ENCODE measurements around the gene DIPK1A.

DIPK1A gene

DNA sequence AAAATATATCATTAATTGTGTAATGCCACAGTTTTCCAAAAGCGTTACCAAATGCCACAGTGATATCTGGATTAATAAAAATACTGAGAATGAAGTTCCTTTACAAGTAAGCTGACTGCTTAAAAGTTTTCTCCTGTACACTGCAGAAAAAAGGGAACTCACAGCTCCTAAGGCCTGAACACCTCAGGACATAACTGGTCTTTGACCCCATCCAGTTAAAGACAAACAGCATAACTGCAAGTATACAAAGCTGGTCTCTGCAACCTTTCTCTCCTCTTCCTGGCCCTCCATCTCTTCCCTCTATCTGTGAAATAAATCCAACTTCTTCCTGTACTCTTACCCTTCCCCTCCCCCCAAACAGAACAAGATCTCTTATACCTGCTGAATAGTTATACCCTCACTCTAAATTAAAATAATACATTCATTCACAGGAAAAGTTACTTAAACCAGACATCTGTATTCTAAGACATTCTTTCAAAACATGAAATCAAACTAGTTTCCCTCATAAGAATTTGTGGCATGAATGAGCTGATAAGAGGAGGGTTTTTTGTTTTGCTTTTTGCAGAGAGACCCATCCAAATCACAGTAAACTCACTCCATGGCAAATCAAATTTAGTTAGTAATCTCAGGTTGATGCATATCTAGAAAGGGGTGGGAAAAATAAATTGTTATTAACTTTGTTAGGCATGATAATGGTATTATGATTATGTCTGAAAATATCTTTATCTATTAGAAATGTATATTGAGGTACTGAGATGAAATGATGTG, 2.9 kb downstream of the DIPK1A start:
- no peak for DNase-seq (ENCODE audit: low read depth, low spot score)
- H3K4me3 ChIP-seq (ENCODE audit: low read length): no peak overlapping the region

DNA sequence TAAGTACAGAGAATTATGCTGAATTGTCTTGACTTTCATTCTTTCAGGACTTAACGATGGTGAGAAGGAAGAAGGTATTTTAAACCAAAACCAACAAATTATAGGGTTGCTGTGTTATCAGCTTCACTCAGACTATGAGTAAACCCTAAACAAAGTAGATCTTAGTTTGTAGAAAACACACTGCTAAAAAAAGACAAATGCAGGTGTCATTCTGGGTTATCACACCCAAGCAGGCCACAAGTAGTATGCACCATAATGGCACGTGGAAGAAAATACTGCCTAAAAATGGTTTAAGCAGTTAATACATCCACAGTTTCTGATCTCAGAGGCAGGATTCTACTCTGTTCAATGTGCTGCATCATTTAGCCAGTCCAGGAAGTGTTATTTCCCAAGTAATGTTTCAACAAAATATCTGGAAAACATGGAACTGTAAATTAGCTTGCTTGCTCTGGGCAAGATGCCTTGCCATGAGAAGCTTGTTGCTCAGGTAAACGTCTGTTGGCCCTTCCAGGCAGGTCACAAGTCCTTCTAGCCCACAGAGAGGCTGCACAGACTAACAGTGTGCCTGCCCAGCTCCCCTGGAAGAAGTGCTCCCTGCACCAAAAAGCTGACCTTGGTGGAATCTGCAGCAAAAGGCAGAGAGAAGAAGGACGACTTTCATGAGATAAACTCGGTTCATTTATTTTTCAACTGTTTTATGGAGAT, 4.1 kb downstream of the DIPK1A start:
- peak; percentile 61 for DNase-seq (ENCODE audit: low read depth, low spot score)
- H3K4me3 ChIP-seq (ENCODE audit: low read length): peak overlapping the region; percentile 15

DNA sequence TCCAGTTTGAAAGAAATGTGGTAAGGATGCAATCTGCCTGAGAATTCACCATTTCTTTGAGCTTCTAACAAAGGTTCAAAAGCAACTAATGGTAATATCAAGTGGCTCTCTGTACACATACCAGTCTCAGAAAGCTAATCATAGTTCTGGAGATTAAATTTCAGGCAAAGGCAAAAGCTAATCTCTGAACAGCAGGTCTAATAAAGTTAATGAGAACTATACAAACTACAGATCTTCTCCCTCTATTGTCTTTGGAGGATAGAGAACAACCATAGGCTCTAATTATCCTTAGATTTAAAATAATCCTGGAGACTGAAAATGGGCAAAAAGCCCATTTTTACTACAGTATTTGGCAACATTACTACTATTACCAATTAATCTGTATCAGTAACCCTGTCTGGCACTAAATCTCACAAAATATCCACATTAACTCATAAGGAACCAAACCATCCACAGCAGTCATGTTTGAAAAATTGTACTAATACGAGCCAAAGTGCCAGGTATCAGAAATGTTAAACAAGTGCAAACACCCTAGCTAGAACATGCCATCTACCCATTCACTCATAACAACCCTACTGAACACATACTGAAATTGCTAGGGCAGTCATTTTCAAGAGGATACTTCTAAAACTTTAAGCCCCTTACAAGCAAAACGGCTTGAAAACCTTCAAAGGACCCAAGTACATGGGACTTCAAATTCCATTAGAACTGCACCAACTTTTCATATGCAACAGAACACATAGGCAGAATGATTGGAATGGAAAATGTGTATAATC, 4.8 kb downstream of the DIPK1A start:
- H3K4me3 ChIP-seq (ENCODE audit: low read length): peak overlapping the region; percentile 15
- no peak for DNase-seq (ENCODE audit: low read depth, low spot score)

DNA sequence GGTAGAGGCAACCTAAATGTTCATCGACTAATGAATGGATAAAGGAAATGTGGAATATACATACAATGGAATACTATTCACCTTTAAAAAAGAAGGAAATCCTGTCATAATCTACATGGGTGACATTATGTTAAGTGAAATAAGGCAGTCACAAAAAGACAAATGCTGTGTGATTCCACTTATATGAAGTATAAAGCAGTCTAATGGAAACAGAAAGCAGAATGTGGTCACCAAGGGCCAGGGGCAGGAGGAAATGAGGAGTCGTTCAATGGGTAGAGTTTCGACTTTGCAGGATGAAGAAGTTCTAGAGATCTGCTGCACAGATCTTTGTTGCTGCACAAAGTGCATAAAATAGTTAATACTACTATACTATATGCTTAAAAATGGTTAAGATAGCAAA, 7.8 kb downstream of the DIPK1A start:
- H3K4me3 ChIP-seq (ENCODE audit: low read length): peak overlapping the region; percentile 6; the same call in 1 of the 2 replicates
- DNase-seq (ENCODE audit: low read depth, low spot score): peak; percentile 73

DNA sequence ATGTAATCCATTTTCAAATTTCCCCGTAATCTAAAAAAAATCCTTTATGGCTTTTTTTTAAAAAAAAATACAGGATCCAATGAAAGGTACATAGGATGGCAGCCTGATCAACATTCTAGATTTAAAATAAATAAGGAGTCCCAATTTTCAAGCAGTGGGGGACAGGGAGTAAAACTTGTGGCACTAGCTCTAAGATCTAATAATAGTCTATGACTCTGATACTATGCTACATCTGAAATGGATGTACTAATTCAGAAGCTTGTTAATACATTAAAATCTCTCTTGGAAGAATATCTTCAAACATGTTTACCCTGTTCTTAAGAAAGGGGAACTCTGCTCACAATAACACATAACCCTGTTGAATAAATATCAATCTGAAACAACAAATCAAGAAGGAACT, 8.5 kb downstream of the DIPK1A start:
- H3K4me3 ChIP-seq (ENCODE audit: low read length): no peak overlapping the region
- DNase-seq (ENCODE audit: low read depth, low spot score): no peak

DNA sequence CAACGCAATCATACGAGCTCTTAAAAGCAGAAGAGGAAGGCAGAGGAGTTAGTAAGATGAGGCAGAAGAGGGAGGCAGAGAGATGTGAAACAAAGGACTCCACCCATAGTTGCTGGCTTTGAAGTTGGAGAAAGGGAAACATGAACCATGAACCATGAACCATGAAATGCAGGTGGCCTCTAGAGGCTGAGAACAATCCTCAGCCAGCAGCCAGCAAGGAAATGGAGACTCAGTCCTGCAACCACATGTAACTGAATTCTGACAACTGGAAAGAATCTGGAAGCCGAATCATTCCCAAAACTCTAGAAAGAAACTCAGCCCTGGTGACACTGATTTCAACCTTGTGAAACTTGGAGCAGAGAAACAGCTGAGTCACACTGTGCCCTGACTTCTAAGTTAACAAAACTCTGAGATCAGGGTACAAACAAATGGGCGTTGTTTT, 10.1 kb downstream of the DIPK1A start:
- DNase-seq (ENCODE audit: low read depth, low spot score): peak; percentile 89
- no peak overlapping the region for H3K4me3 ChIP-seq (ENCODE audit: low read length)

DNA sequence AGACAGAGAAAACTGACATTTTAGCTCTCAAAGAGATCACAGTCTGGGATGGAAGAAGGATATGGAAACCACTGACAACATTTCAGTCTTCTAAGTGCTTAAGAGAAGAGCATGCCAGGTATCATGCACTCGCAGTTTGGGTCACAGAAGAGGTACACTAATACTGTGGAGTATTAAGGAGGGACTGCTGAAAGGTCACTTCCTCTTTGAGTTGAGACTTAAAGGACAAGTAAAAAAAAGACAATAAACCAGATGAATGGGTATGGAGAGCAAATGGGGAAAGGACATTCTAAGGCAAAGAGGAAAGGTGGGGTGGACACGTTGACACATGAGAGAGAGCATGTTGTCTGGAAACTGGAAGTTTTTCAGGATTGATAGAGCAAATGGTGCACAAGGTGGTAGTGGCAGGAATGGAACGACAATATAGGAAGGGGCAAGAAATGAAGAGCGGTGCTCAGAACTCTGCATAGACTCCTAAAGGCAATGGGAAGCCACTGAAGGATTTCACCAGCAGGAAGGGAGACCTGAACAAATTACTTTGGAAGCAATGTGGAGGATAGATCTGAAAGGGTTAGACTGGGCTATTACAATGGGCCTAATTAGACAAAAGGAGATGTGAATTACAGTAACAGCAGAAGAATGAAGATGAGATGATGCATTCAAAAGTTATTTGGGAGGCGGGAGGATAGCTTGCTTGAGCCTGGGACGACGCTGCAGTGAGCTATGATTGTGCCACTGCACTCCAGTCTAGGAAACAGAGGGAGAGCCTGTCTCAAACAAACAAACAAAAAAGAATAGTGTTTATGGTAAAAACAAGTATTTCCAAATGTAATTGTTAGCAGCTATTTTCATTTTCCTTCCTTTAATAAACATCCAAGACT, 11.1 kb downstream of the DIPK1A start:
- H3K4me3 ChIP-seq (ENCODE audit: low read length): no peak overlapping the region
- DNase-seq (ENCODE audit: low read depth, low spot score): no peak

DNA sequence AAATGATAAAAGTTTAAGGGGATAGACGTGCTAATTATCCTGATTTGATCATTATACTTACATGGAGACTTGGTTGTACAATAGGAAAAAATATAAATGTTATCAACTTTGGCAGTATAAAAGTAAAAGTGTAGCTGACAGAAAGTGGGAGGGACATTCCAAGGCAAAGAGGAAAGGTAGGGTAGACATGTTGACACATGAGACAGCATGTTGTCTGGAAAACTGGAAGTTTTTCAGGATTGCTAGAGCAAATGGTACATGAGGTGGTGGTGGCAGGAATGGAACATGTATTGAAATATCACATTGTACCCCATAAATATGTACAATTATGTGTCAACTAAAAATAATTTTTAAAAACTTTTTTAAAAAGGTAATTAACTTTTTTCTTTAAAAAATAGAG, 13.2 kb downstream of the DIPK1A start:
- no peak for DNase-seq (ENCODE audit: low read depth, low spot score)
- H3K4me3 ChIP-seq (ENCODE audit: low read length): no peak overlapping the region

DNA sequence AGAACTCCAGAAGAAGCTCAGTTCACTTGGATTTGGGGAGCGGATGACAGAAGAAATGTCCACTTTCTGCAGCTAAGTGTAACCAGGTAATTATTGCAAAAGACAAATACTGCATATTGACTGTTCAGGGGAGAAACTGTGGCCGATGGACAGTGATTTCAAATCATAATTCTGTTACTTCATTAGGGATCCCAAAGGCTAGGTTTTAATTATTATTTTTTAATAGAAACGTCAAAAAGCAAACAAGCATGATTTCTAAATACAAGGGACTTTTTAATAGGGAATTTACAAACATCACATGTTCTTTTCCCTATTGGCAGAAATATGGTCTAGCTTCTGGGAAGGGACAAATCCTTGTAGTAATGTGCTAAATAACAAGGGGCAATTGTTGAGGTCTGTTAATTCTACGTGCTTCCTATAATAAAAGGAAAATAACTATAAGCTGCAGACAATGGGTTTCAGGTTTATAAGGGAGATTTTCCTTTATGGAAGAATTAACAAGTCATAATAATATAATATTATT, 15.5 kb downstream of the DIPK1A start:
- no peak overlapping the region for H3K4me3 ChIP-seq (ENCODE audit: low read length)
- no peak for DNase-seq (ENCODE audit: low read depth, low spot score)

DNA sequence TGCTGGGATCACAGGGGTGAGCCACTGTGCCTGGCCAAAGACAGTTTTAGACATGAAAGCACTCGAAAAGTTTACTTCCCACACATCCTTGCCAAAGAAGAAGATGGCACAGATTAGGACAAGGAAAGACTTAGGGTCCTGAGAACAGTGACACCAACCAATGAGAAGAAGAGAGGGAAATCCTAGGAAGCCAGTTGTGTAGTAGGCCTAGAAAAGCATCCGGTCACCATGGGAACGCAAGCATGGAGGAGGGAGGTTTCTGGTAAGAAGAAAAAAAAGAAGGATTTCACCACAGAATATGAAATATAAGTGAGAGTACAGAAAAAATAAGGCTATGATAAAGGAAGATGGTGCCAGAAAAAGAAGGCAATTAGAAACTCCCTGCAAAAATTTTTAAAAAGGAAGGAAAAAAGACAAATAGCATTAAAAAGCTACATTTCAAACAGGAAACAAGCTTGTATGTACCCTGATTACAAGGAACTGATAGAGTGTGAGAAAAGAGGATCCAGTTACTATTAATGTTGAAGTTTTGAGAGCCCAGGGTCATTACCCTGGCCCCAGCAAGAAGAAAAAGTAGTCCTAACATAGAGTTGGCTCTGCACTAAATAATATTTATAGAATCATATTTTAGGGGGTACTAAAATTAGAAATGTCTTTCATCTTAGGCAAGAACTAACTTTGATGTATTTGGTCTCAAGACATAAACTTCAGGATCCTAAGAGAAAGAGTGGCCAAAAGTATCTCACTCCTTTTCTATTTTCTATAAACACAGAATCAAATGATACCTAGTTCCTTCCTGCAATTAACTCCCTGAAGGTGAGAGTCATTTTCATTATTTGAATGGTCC, 16.1 kb downstream of the DIPK1A start:
- H3K4me3 ChIP-seq (ENCODE audit: low read length): no peak overlapping the region

DNA sequence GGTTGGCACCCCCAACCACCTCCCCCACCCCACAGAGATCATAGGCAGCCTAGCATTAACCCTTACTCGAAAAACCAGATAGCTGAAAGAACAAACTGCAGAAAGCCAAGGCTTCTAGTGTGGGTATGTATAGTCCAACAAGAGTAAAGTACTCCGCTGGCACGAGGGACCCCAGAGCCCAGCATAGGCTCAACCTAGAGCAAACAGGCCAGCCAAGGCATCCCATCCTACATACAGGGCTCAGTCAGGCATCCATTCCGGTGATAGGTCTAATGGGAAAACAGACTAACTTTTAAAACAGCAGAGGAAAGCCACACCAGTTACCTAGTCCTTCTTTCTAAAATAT, 17.8 kb downstream of the DIPK1A start:
- DNase-seq (ENCODE audit: low read depth, low spot score): no peak
- H3K4me3 ChIP-seq (ENCODE audit: low read length): no peak overlapping the region

More for the DNA sequence above, 16.1 kb downstream of the DIPK1A start:
- DNase-seq (ENCODE audit: low read depth, low spot score): no peak

DNA sequence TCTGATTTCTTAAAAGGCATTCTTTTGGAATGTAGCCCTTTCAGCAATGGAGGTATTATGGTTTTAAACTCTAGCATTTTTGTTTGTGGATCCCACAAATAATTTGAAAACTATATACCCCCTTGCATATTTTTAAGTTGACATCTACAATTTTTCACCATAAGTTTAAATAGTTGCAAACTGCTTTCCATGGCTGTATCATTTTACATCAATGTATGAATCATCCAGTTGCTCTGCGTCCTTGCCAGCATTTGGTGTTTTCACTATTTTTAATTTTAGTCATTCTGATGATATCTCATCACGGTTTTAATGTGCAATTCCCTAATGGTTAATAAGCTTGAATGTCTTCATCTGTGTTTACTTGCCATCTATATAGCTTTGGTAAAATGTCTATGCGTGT, 20.7 kb downstream of the DIPK1A start:
- no peak overlapping the region for H3K4me3 ChIP-seq (ENCODE audit: low read length)
- DNase-seq (ENCODE audit: low read depth, low spot score): no peak

DNA sequence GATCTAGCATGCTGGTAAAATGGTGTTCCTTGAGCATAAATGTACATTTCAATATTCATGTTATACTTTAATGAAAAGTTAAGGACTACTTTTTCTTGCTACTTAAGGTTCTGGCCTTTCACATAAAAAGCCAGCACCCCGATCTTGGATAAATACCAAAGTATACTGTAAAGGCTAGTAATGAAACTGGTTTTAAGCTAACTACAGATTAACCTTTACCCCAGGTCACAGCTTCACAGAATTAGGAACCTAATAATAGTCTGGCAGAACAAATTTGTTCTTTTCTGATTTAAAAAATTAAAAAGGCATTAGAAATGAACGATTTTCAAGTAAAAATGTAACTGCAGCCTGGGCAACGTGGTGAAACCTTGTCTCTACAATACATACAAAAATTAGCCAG, 23.5 kb downstream of the DIPK1A start:
- no peak overlapping the region for H3K4me3 ChIP-seq (ENCODE audit: low read length)
- no peak for DNase-seq (ENCODE audit: low read depth, low spot score)

DNA sequence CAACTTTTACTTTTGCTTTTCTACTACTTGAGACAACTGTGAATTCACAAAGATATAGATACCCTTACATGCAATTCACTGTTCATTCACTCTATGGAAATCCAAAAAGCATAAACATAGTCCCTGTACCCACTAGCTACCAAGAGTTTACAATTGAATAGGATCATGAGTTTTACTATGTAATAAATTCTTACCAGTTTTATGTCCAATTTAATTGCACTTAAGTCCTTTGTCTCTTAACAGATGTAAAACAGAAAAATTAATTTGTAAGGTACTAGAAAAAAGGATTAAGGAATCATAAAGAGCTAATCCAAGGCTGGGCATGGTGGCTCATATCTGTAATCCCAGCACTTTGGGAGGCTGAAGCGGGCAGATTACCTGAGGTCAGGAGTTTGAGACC, 24.4 kb downstream of the DIPK1A start:
- no peak overlapping the region for H3K4me3 ChIP-seq (ENCODE audit: low read length)
- no peak for DNase-seq (ENCODE audit: low read depth, low spot score)

DNA sequence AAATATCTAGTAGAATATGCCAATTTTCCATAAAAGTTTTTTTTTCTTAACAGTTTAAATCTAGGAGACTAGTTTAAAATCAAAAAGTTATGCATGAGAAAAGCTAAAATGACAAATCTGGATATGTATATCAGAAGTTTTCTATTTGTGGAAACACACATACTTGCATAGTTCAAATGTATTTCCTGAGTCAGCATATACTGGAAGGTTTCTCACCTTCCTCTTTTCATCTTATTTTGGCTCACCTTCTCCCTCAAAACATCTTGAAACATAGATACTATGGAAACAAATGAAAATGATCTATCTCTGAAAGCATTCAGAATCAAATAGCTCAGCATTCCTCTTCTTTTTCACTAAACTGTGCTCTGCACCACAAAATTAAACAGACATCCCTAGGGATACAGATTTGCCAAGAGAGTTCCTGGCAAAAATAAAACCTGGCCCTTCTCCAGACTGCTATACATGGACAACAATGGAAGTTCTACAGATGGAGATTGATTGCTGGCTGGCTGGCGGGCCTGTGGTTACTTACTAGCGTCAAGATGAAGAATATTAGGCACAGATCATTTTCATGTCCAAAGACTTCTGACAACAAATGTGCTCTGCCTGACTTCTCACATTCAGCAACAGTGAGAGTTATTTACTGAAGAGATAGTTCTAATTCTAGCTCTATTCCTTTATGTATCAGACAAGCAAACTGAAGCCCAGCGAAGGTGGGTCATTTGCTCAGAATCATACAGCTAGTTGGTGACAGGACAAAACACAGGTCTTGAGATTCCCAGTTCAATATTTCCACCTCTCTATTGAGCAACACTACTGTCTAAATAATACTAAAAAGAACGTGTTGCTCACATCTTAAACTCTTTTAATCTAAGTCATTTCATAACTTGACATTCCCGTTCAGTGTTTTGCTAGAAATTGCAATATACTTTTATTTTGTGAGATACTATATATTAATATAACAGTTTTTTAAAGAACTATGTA, 26.6 kb downstream of the DIPK1A start:
- DNase-seq (ENCODE audit: low read depth, low spot score): no peak
- H3K4me3 ChIP-seq (ENCODE audit: low read length): no peak overlapping the region

DNA sequence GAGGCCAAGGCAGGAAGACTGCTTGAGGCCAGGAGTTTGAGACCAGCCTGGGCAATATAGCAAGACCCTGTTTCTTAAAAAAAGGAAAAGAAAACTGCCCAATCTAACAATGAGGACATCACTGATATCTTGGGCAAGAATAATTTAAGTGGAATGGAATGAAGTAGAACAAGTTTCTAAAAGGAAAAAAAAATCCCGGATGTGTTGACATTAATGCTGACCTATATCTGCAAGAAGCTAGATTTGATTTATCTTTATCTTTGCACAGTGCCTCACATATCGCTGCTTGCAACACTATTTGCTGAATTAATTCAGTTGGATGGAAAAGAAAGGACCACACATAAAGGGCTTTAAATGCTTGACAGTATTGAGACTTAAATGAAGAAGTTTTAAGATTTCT, 27.8 kb downstream of the DIPK1A start:
- DNase-seq (ENCODE audit: low read depth, low spot score): no peak
- H3K4me3 ChIP-seq (ENCODE audit: low read length): no peak overlapping the region

DNA sequence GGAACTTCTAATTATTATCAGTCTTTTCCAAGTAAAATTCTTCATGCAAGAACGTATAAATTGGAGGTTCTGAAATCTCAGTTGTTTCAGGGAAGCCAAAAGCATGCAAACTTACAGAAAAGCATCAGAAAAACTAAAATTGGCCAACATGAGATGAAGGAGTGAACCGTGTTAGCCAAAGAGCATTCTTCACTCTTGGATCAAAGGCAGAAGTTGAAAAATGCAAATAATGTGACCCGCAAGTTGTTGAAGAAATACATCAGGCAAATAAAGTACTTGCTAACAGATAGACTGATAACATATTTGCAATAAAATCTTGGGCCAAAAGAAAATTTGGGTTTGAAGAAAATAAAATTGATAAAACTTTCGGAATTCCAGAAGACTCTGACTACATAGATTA, 29.6 kb downstream of the DIPK1A start:
- no peak for DNase-seq (ENCODE audit: low read depth, low spot score)

More for the DNA sequence above, 29.6 kb downstream of the DIPK1A start:
- no peak overlapping the region for H3K4me3 ChIP-seq (ENCODE audit: low read length)

Data from Jurkat, Clone E6-1 (cell line).